Liver (tissue), 9 donors: ENCODE data around the gene TNFRSF13B. TPM values are rescaled to one million over a fixed set of nuclear protein-coding genes. Genes with fewer than 3 reads are reported as not detected.

Source experiments
- DNase-seq: peaks from one replicate; pipeline ENCODE4 v3.0.0-alpha.2; 2017; ENCODE audit warnings: low spot score
- H3K27ac ChIP-seq, 2 donors: one replicate each; pipeline ENCODE4 v1.7.0; 2013; ENCODE audit warnings: inconsistent platforms in 2 of 2, low read length in 2 of 2, control low read depth in 1 of 2, low read depth in 1 of 2, mild to moderate bottlenecking in 1 of 2
- H3K27me3 ChIP-seq, 4 donors: one replicate each; pipeline versions ENCODE4 v1.6.1 to v1.7.0; 2013; ENCODE audit warnings: low read length in 3 of 4, inconsistent platforms in 1 of 4, mild to moderate bottlenecking in 1 of 4, moderate library complexity in 1 of 4; ENCODE audit not compliant: control insufficient read depth in 4 of 4, insufficient read depth in 4 of 4
- H3K36me3 ChIP-seq, 4 donors: one replicate each; pipeline versions ENCODE4 v1.6.1 to v1.7.0; 2013; ENCODE audit warnings: low read length in 3 of 4, mild to moderate bottlenecking in 3 of 4, low read depth in 1 of 4, moderate library complexity in 1 of 4; ENCODE audit not compliant: control insufficient read depth in 4 of 4, insufficient read depth in 3 of 4
- H3K4me1 ChIP-seq, 4 donors: one replicate each; pipeline versions ENCODE4 v1.6.1 to v1.7.0; 2013; ENCODE audit warnings: low read length in 3 of 4, mild to moderate bottlenecking in 3 of 4, moderate library complexity in 1 of 4; ENCODE audit not compliant: control insufficient read depth in 4 of 4, insufficient read depth in 4 of 4
- H3K4me3 ChIP-seq, 3 donors: one replicate each; pipeline versions ENCODE4 v1.6.1 to v1.7.0; 2013; ENCODE audit warnings: low read length in 3 of 3, control low read depth in 1 of 3, low read depth in 1 of 3, mild to moderate bottlenecking in 1 of 3
- H3K9ac ChIP-seq, 2 donors: one replicate each; pipeline ENCODE4 v1.7.0; 2013; ENCODE audit warnings: low read length in 2 of 2, mild to moderate bottlenecking in 2 of 2, moderate library complexity in 2 of 2, control low read depth in 1 of 2, low read depth in 1 of 2
- H3K9me3 ChIP-seq, 4 donors: one replicate each; pipeline versions ENCODE4 v1.6.1 to v1.7.0; 2013; ENCODE audit warnings: low read length in 3 of 4; ENCODE audit not compliant: control insufficient read depth in 4 of 4
- ATF3 ChIP-seq: IDR thresholded peaks from 2 replicates; pipeline ENCODE4 v1.6.1; 2016; ENCODE audit warnings: antibody characterized with exemption
- EGR1 ChIP-seq, 2 donors: IDR thresholded peaks; 2 replicates each; pipeline ENCODE4 v1.6.1; 2016 to 2018; ENCODE audit warnings: antibody characterized with exemption in 2 of 2, low read depth in 2 of 2
- GABPA ChIP-seq, 2 donors: IDR thresholded peaks in 1 of 2; conservative IDR thresholded peaks in 1 of 2; 2 replicates each; pipeline ENCODE4 v1.6.1; 2016; ENCODE audit warnings: antibody characterized with exemption in 2 of 2, mild to moderate bottlenecking in 1 of 2, moderate library complexity in 1 of 2
- HNF4A ChIP-seq, 2 donors: conservative IDR thresholded peaks; 2 replicates each; pipeline ENCODE4 v1.6.1; 2016; ENCODE audit warnings: antibody characterized with exemption in 2 of 2, mild to moderate bottlenecking in 2 of 2
- HNF4G ChIP-seq: IDR thresholded peaks from 2 replicates; pipeline ENCODE4 v1.6.1; 2016; ENCODE audit warnings: antibody characterized with exemption
- JUND ChIP-seq, 2 donors: IDR thresholded peaks; 2 replicates each; pipeline ENCODE4 v1.6.1; 2016; ENCODE audit warnings: antibody characterized with exemption in 2 of 2
- MAX ChIP-seq: IDR thresholded peaks from 2 replicates; pipeline ENCODE4 v1.6.1; 2016; ENCODE audit warnings: antibody characterized with exemption
- NR2F2 ChIP-seq: IDR thresholded peaks from 2 replicates; pipeline ENCODE4 v1.6.1; 2016; ENCODE audit warnings: antibody characterized with exemption
- REST ChIP-seq: IDR thresholded peaks from 2 replicates; pipeline ENCODE4 v1.6.1; 2016; ENCODE audit warnings: antibody characterized with exemption, mild to moderate bottlenecking
- RXRA ChIP-seq, 2 donors: IDR thresholded peaks; 2 replicates each; pipeline ENCODE4 v1.6.1; 2017 to 2018; ENCODE audit warnings: antibody characterized with exemption in 2 of 2, mild to moderate bottlenecking in 1 of 2
- SP1 ChIP-seq: IDR thresholded peaks from 2 replicates; pipeline ENCODE4 v1.6.1; 2018; ENCODE audit warnings: antibody characterized with exemption, mild to moderate bottlenecking
- YY1 ChIP-seq: IDR thresholded peaks from 2 replicates; pipeline ENCODE4 v1.6.1; 2016; ENCODE audit warnings: antibody characterized with exemption, mild to moderate bottlenecking
- ZBTB33 ChIP-seq: IDR thresholded peaks from 2 replicates; pipeline ENCODE4 v1.6.1; 2016; ENCODE audit warnings: antibody characterized with exemption
- WGBS: extraction: QIAGEN DNeasy Blood & Tissue Kit; methylation state at CpG from one replicate; pipeline ENCODE4 v1.1.7; 2013; 5-methylcytosine and 5-hydroxymethylcytosine counted together
- polyA plus RNA-seq, 2 donors: library from polyadenylated mRNA; stranded (reverse) in 1 of 2; unstranded in 1 of 2; fragments of 200-250 nt in 1 of 2; fragments of >200 nt in 1 of 2; fragmentation: Nextera tagmentation in 1 of 2; extraction: Ambion mirVana in 1 of 2; gene quantifications; one replicate each; pipeline versions ENCODE4 v1.2.1 to v1.2.3, GENCODE V29; 2013 to 2015
- total RNA-seq, 2 donors: library from RNA; depleted of rRNA; stranded (reverse); fragments of >200 nt; gene quantifications; one replicate each; pipeline ENCODE4 v1.2.3, GENCODE V29; 2014
- TF ChIP-seq, protein P1 (sequence below): fragments of 150-350 bp; IDR thresholded peaks from 2 replicates; pipeline ENCODE4 v1.5.1; 2017; ENCODE audit warnings: improper control_type of control experiment, low read depth, low read length; ENCODE audit not compliant: missing input control
- donor health status: healthy.
- donor health status: healthy.
- donor health status: healthy.
- donor health status: healthy.
- donor health status: healthy.

The TNFRSF13B gene
- total and polyA plus RNA-seq, 4 donors: 0.17 to 0.26 TPM; not detected in 2

DNA sequence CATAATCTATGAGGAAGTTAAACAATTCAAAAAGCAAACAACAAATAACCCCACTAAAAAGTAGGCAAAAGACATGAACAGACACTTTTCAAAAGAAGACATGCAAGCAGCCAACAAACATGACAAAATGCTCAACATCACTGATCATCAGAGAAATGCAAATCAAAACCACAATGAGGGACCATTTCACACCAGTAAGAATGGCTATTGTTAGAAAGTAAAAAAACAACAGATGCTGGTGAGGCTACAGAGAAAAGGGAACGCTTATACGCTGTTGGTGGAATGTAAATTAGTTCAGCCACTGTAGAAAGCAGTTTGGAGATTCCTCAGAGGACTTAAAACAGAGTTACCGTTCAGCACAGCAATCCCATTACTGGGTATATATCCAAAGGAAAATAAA lies 24.4 kb downstream of the TNFRSF13B start:
- TF ChIP-seq GABPA (IDR thresholded peaks at IDR 0.05 in 1 of 2, conservative IDR thresholded peaks at IDR 0.05 in 1 of 2) (no peak), REST (no peak), NR2F2 (no peak), JUND (IDR thresholded peaks at IDR 0.05) (no peak), EGR1 (IDR thresholded peaks at IDR 0.05; ENCODE audit: low read depth in 2 of 2) (no peak), ZBTB33 (no peak), RXRA (IDR thresholded peaks at IDR 0.05) (no peak)
- TF ChIP-seq, protein P1, sequence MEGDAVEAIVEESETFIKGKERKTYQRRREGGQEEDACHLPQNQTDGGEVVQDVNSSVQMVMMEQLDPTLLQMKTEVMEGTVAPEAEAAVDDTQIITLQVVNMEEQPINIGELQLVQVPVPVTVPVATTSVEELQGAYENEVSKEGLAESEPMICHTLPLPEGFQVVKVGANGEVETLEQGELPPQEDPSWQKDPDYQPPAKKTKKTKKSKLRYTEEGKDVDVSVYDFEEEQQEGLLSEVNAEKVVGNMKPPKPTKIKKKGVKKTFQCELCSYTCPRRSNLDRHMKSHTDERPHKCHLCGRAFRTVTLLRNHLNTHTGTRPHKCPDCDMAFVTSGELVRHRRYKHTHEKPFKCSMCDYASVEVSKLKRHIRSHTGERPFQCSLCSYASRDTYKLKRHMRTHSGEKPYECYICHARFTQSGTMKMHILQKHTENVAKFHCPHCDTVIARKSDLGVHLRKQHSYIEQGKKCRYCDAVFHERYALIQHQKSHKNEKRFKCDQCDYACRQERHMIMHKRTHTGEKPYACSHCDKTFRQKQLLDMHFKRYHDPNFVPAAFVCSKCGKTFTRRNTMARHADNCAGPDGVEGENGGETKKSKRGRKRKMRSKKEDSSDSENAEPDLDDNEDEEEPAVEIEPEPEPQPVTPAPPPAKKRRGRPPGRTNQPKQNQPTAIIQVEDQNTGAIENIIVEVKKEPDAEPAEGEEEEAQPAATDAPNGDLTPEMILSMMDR: no peak
- no peaks in the 10 kb centered on the region for H3K4me1 ChIP-seq
- H3K27ac ChIP-seq: no peak overlapping the region
- H3K9ac ChIP-seq: no peak overlapping the region
- peaks cover 0 to 5% (median 0%) of the 10 kb centered on the region in 4 donors for H3K27me3 ChIP-seq
- 78% methylated on average over 3 of the region's 3 CpGs for WGBS
- H3K9me3 ChIP-seq: peaks cover 0 to 5% (median 1%) of the 10 kb centered on the region in 4 donors
- DNase-seq: no peak
- no peaks in the 10 kb centered on the region for H3K36me3 ChIP-seq
- no peak overlapping the region for H3K4me3 ChIP-seq

- TF ChIP-seq ZBTB33: no peak
- TF ChIP-seq YY1: no peak
- no peak for TF ChIP-seq HNF4G
- TF ChIP-seq MAX: no peak
- no peak for TF ChIP-seq GABPA (IDR thresholded peaks at IDR 0.05 in 1 of 2, conservative IDR thresholded peaks at IDR 0.05 in 1 of 2)
- TF ChIP-seq RXRA (IDR thresholded peaks at IDR 0.05): no peak
- TF ChIP-seq ATF3: no peak
- TF ChIP-seq SP1: no peak
- TF ChIP-seq NR2F2: no peak
- TF ChIP-seq JUND (IDR thresholded peaks at IDR 0.05): no peak
- no peak for TF ChIP-seq HNF4A (conservative IDR thresholded peaks at IDR 0.05)
- H3K27ac ChIP-seq: no peak overlapping the region
- H3K4me1 ChIP-seq: no peaks in the 10 kb centered on the region
- H3K9ac ChIP-seq: no peak overlapping the region
- H3K4me3 ChIP-seq: no peak overlapping the region
- no peaks in the 10 kb centered on the region for H3K36me3 ChIP-seq
- H3K27me3 ChIP-seq: peaks cover 0 to 5% (median 0%) of the 10 kb centered on the region in 4 donors
- peaks cover 0 to 5% (median 1%) of the 10 kb centered on the region in 4 donors for H3K9me3 ChIP-seq
- WGBS: 66% methylated on average over 10 of the region's 10 CpGs
- DNase-seq: no peak
These were observed 26.2 kb downstream of the TNFRSF13B start for GRCh38 chr17:16945663-16946218.
